Peyer's patch (tissue), 4 donors: ENCODE results near the gene MESP2. TPM values are rescaled to one million over a fixed set of nuclear protein-coding genes. Genes with fewer than 3 reads are reported as not detected.
"Not testable (repeated sequence)": the region's sequence is repeated elsewhere in the genome, so short reads cannot be mapped to it uniquely, and the experiment has no call there.

ENCODE experiments used
- DNase-seq, 3 donors: peaks; one replicate each; pipeline ENCODE4 v3.0.0-alpha.2; 2017 to 2019
- H3K27ac ChIP-seq, 4 donors: fragments of 200-600 bp; sonication (generic); one replicate each; pipeline ENCODE4 v1.5.1; 2016 to 2019
- H3K27me3 ChIP-seq, 2 donors: fragments of 200-600 bp; sonication (generic); one replicate each; pipeline ENCODE4 v1.5.1; 2019
- H3K36me3 ChIP-seq, 3 donors: fragments of 200-600 bp; sonication (generic); one replicate each; pipeline ENCODE4 v1.5.1; 2016 to 2019
- H3K4me1 ChIP-seq, 4 donors: fragments of 200-600 bp; sonication (generic); one replicate each; pipeline ENCODE4 v1.5.1; 2016 to 2019
- H3K4me3 ChIP-seq, 4 donors: fragments of 200-600 bp; sonication (generic); 1 replicate in 3 of 4; 2 replicates in 1 of 4; pipeline ENCODE4 v1.5.1; 2016 to 2019; ENCODE audit warnings: mild to moderate bottlenecking in 1 of 4
- H3K9me3 ChIP-seq, 4 donors: fragments of 200-600 bp; sonication (generic); one replicate each; pipeline ENCODE4 v1.5.1; 2016 to 2019; ENCODE audit warnings: mild to moderate bottlenecking in 1 of 4
- CTCF ChIP-seq, 6 experiments: fragments of 450-650 bp in 4 of 6; fragments of 200-600 bp in 2 of 6; sonication (generic) in 1 of 6; IDR thresholded peaks; one replicate each; pipeline ENCODE4 v1.5.1; 2017 to 2019; ENCODE audit warnings: antibody characterized with exemption in 6 of 6, mild to moderate bottlenecking in 3 of 6, moderate library complexity in 1 of 6
- POLR2A ChIP-seq, 2 donors: fragments of 450-650 bp; IDR thresholded peaks; one replicate each; pipeline ENCODE4 v1.5.1; 2017; ENCODE audit warnings: antibody characterized with exemption in 2 of 2, mild to moderate bottlenecking in 2 of 2, moderate library complexity in 2 of 2
- total RNA-seq, 4 donors: library from RNA; depleted of rRNA; stranded (reverse); fragments of >200 nt; gene quantifications; one replicate each; pipeline ENCODE4 v1.1.0, GENCODE V29; 2016

Gene MESP2
- total RNA-seq, 4 donors from 2014 or later = not detected

- DNase-seq = no peak
- H3K9me3 ChIP-seq = no peaks in the 10 kb centered on the region
- H3K4me3 ChIP-seq = no peak overlapping the region
- TF ChIP-seq POLR2A (IDR thresholded peaks at IDR 0.05) = no peak
- TF ChIP-seq CTCF (IDR thresholded peaks at IDR 0.05) = no peak
- H3K4me1 ChIP-seq = peaks cover 2 to 34% (median 9%) of the 10 kb centered on the region in 4 donors
- no peaks in the 10 kb centered on the region for H3K27me3 ChIP-seq
- no peak overlapping the region for H3K27ac ChIP-seq
- H3K36me3 ChIP-seq = no peaks in the 10 kb centered on the region
These were observed 1.7 kb downstream of the MESP2 start for GRCh38 chr15:89777782-89778380.

- Histone ChIP-seq H3K4me3 (no peak overlapping the region), H3K9me3 (no peaks in the 10 kb centered on the region), H3K27ac (no peak overlapping the region), H3K4me1 (peaks cover 2 to 44% (median 9%) of the 10 kb centered on the region in 4 donors), H3K36me3 (no peaks in the 10 kb centered on the region), H3K27me3 (no peaks in the 10 kb centered on the region)
- DNase-seq = no peak
- TF ChIP-seq CTCF (IDR thresholded peaks at IDR 0.05) = no peak
- no peak for TF ChIP-seq POLR2A (IDR thresholded peaks at IDR 0.05)
These were observed 2.7 kb downstream of the MESP2 start for GRCh38 chr15:89778861-89779260.

DNA sequence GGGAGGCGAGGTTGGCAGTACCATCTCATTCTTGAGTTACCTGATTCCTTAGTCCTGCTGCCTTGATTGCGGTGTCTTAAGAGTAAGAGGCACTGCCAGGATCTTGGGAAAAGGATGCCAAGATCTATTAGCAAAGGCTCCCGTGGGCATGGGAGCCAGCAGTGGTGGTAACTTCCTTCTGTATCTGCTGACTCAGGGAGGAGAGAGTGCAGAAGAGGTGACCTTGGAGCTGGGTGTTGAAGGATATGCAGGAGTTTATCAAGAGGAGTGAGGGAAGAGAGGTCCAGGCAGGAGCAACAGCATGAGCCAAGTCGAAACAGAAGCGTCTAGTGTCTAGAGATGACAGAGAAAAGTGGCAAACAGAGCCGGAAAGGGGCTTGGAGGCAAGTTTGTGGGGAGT is 4.5 kb downstream of the MESP2 start:
- peak overlapping the region in 2 of 4 donors; percentile 12 to 79 for H3K27ac ChIP-seq
- no peak for DNase-seq
- H3K4me1 ChIP-seq = peaks cover 2 to 60% (median 9%) of the 10 kb centered on the region in 4 donors

GRCh38 chr15:89781055-89781454 is 4.9 kb downstream of the MESP2 start:
- Histone ChIP-seq H3K4me3 (no peak overlapping the region), H3K36me3 (no peaks in the 10 kb centered on the region), H3K9me3 (no peaks in the 10 kb centered on the region), H3K27ac (peak overlapping the region in 3 of 4 donors; percentile 12 to 91 (median 79)), H3K27me3 (no peaks in the 10 kb centered on the region), H3K4me1 (peaks cover 2 to 56% (median 7%) of the 10 kb centered on the region in 4 donors)
- no peak for TF ChIP-seq CTCF (IDR thresholded peaks at IDR 0.05)
- peak in 1 of 3 donors; percentile 65 for DNase-seq

More for the DNA sequence above, 4.5 kb downstream of the MESP2 start:
- Histone ChIP-seq H3K36me3 (no peaks in the 10 kb centered on the region), H3K27me3 (no peaks in the 10 kb centered on the region), H3K9me3 (no peaks in the 10 kb centered on the region), H3K4me3 (no peak overlapping the region)
- TF ChIP-seq POLR2A (IDR thresholded peaks at IDR 0.05) = no peak
- TF ChIP-seq CTCF (IDR thresholded peaks at IDR 0.05) = no peak

GRCh38 chr15:89781891-89782618 is 5.9 kb downstream of the MESP2 start:
- no peaks in the 10 kb centered on the region for H3K27me3 ChIP-seq
- DNase-seq = peak in 1 of 3 donors; percentile 66
- H3K9me3 ChIP-seq = no peaks in the 10 kb centered on the region
- H3K4me3 ChIP-seq = no peak overlapping the region
- peaks cover 0 to 47% (median 3%) of the 10 kb centered on the region in 4 donors for H3K4me1 ChIP-seq
- H3K27ac ChIP-seq = peak overlapping the region in 2 of 4 donors; percentile 79 to 91
- TF ChIP-seq POLR2A (IDR thresholded peaks at IDR 0.05) (no peak), CTCF (IDR thresholded peaks at IDR 0.05) (no peak)
- no peaks in the 10 kb centered on the region for H3K36me3 ChIP-seq

DNA sequence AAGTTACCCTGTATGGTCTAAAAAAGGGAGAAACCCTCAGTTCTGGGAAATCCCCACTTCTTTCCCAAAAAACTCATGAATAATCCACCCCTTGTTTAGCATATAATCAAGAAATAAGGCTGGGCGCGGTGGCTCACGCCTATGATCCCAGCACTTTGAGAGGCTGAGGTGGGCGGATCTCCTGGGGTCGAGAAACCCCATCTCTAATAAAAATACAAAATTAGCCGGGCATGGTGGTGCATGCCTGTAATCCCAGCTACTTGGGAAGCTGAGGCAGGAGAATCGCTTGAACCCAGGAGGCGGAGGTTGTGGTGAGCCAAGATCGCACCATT is 6.5 kb downstream of the MESP2 start:
- Histone ChIP-seq H3K4me1 (peaks cover 0 to 47% (median 3%) of the 10 kb centered on the region in 4 donors), H3K27ac (peak overlapping the region in 2 of 4 donors; percentile 79 to 91)
- not testable (repeated sequence) for DNase-seq, H3K4me3 ChIP-seq, H3K36me3 ChIP-seq, H3K27me3 ChIP-seq, H3K9me3 ChIP-seq
